MCF 10A (cell line): ENCODE measurements around the gene CHPF2. TPM values are rescaled to one million over a fixed set of nuclear protein-coding genes. Genes with fewer than 3 reads are reported as not detected.

ENCODE experiments used
- BruUV-seq: library from RNA; stranded (reverse); fragments of 400-500 nt; replicated peaks from 2 replicates; lab custom pipeline; 2021; lab: Mats Ljungman, UMichigan
- CTCF ChIA-PET: fragments of 300-600 bp; sonication (Branson Sonifier 250); formaldehyde crosslinking; extraction: SDS; loops from one replicate; lab custom pipeline; 2021; ENCODE audit warnings: antibody characterized with exemption, inconsistent platforms; lab: Yijun Ruan, JAX
- POLR2A ChIA-PET: fragments of 300-600, 350-650 bp; sonication (Branson Sonifier 250); formaldehyde crosslinking; extraction: SDS; loops from one replicate; lab custom pipeline; 2020; ENCODE audit warnings: antibody characterized with exemption, inconsistent platforms; lab: Yijun Ruan, JAX
- DNase-seq: peaks from one replicate; pipeline ENCODE4 v3.0.0-alpha.2; 2018; ENCODE audit not compliant: unreplicated experiment
- H3K27ac Mint-ChIP-seq: one replicate; pipeline ENCODE4 v1.8.0; 2022; ENCODE audit warnings: mild to moderate bottlenecking, low read depth, mixed read lengths; ENCODE audit not compliant: unreplicated experiment
- H3K27me3 Mint-ChIP-seq: one replicate; pipeline ENCODE4 v1.8.0; 2022; ENCODE audit warnings: mixed read lengths; ENCODE audit not compliant: insufficient read depth, unreplicated experiment
- H3K36me3 Mint-ChIP-seq: one replicate; pipeline ENCODE4 v1.8.0; 2022; ENCODE audit warnings: mild to moderate bottlenecking, moderate library complexity, mixed read lengths; ENCODE audit not compliant: insufficient read depth, unreplicated experiment
- H3K4me1 Mint-ChIP-seq: one replicate; pipeline ENCODE4 v1.8.0; 2022; ENCODE audit warnings: mixed read lengths; ENCODE audit not compliant: insufficient read depth, unreplicated experiment
- H3K4me3 Mint-ChIP-seq: one replicate; pipeline ENCODE4 v1.8.0; 2022; ENCODE audit warnings: mild to moderate bottlenecking, moderate library complexity, mixed read lengths; ENCODE audit not compliant: unreplicated experiment
- H3K9me3 Mint-ChIP-seq: one replicate; pipeline ENCODE4 v1.8.0; 2022; ENCODE audit warnings: mixed read lengths; ENCODE audit not compliant: unreplicated experiment
- CTCF ChIP-seq: fragments of 200-600 bp; IDR thresholded peaks from one replicate; pipeline ENCODE4 v1.8.0; 2022; ENCODE audit warnings: antibody characterized with exemption, mild to moderate bottlenecking; ENCODE audit not compliant: unreplicated experiment
- intact Hi-C: fragments of 100-400 bp; cut with micrococcal nuclease; formaldehyde crosslinking; loops from 2 replicates; pipeline ENCODE4 v1.14.1; 2022
- total RNA-seq: library from RNA; stranded (reverse); gene quantifications from 2 replicates; pipeline ENCODE4 v1.2.3, GENCODE V29; 2022

CHPF2 gene
- total RNA-seq, 1 experiment from 2014 or later = 28.2 TPM

GRCh38 chr7:151257990-151258389, 25.7 kb downstream of the CHPF2 start:
- no peak for DNase-seq
- intact Hi-C loops = no loop called here
- H3K9me3 Mint-ChIP-seq = no peaks in the 10 kb centered on the region
- peaks cover 79% of the 10 kb centered on the region for H3K27me3 Mint-ChIP-seq
- H3K4me3 Mint-ChIP-seq = no peak overlapping the region
- H3K27ac Mint-ChIP-seq = no peak overlapping the region
- CTCF ChIA-PET = interaction anchor here (0.7 to 1.0 kb wide), 5 partner anchors 14 to 1386 kb away, joined by 3 to 4 read pairs (median 3); no protein-coding TSS in a partner anchor
- TF ChIP-seq CTCF = no peak
- POLR2A ChIA-PET = no interaction called here
- H3K4me1 Mint-ChIP-seq = peaks cover 4% of the 10 kb centered on the region
- BruUV-seq = no TSS peak
- H3K36me3 Mint-ChIP-seq = no peaks in the 10 kb centered on the region

- intact Hi-C loops = no loop called here
- no peaks in the 10 kb centered on the region for H3K9me3 Mint-ChIP-seq
- no TSS peak for BruUV-seq
- H3K27ac Mint-ChIP-seq = no peak overlapping the region
- ChIA-PET CTCF (interaction anchor here (1.2 kb wide), 1 partner anchor 132 kb away, joined by 3 read pairs; no protein-coding TSS in a partner anchor), POLR2A (interaction anchor here (0.8 kb wide), 1 partner anchor 17 kb away, joined by 3 read pairs; no protein-coding TSS in a partner anchor)
- no peak for DNase-seq
- peaks cover 4% of the 10 kb centered on the region for H3K4me1 Mint-ChIP-seq
- no peak for TF ChIP-seq CTCF
- H3K36me3 Mint-ChIP-seq = no peaks in the 10 kb centered on the region
- no peak overlapping the region for H3K4me3 Mint-ChIP-seq
- peaks cover 78% of the 10 kb centered on the region for H3K27me3 Mint-ChIP-seq
These were observed 28.2 kb downstream of the CHPF2 start for GRCh38 chr7:151260471-151260870.

GRCh38 chr7:151260883-151261282, 28.6 kb downstream of the CHPF2 start:
- ChIA-PET POLR2A (no interaction called here), CTCF (interaction anchor here (0.9 to 1.2 kb wide), 2 partner anchors 17 to 132 kb away, joined by 3 read pairs; no protein-coding TSS in a partner anchor)
- Mint-ChIP-seq H3K27me3 (peaks cover 73% of the 10 kb centered on the region), H3K9me3 (no peaks in the 10 kb centered on the region), H3K4me1 (peaks cover 4% of the 10 kb centered on the region), H3K36me3 (no peaks in the 10 kb centered on the region), H3K4me3 (no peak overlapping the region), H3K27ac (no peak overlapping the region)
- no TSS peak for BruUV-seq
- no peak for DNase-seq
- intact Hi-C loops = no loop called here
- no peak for TF ChIP-seq CTCF

GRCh38 chr7:151261529-151261928, 29.2 kb downstream of the CHPF2 start:
- peaks cover 67% of the 10 kb centered on the region for H3K27me3 Mint-ChIP-seq
- no peaks in the 10 kb centered on the region for H3K9me3 Mint-ChIP-seq
- BruUV-seq = no TSS peak
- no peak overlapping the region for H3K27ac Mint-ChIP-seq
- POLR2A ChIA-PET = no interaction called here
- intact Hi-C loops = no loop called here
- CTCF ChIA-PET = interaction anchor here (0.9 to 1.2 kb wide), 3 partner anchors 18 to 137 kb away, joined by 3 read pairs; no protein-coding TSS in a partner anchor
- no peak overlapping the region for H3K4me3 Mint-ChIP-seq
- H3K4me1 Mint-ChIP-seq = peaks cover 3% of the 10 kb centered on the region
- TF ChIP-seq CTCF = no peak
- no peak for DNase-seq
- H3K36me3 Mint-ChIP-seq = no peaks in the 10 kb centered on the region
